H1 (cell line): ENCODE measurements around the gene RCSD1. TPM values are rescaled to one million over a fixed set of nuclear protein-coding genes. Genes with fewer than 3 reads are reported as not detected.

ENCODE experiments used
- CTCF ChIA-PET: fragments of 300-600 bp; sonication (Branson Sonifier 250); formaldehyde crosslinking; loops from one replicate; lab custom pipeline; 2021; ENCODE audit not compliant: partially characterized antibody; lab: Charles Lee
- POLR2A ChIA-PET: fragments of 300-600 bp; sonication (Branson Sonifier 250); formaldehyde crosslinking; loops from one replicate; lab custom pipeline; 2021; ENCODE audit warnings: inconsistent platforms; ENCODE audit not compliant: partially characterized antibody; lab: Charles Lee
- DNase-seq, 2 experiments: peaks; one replicate each; pipeline versions ENCODE4 v3.0.0 to v3.0.0-alpha.2; 2010 to 2022; ENCODE audit warnings: low spot score in 2 of 2, low read depth in 1 of 2, mixed read lengths in 1 of 2
- FAIRE-seq: peaks from 2 replicates; lab custom pipeline; 2011; peaks lifted over from hg19 to GRCh38; lab: Jason Lieb, UNC
- H2AFZ ChIP-seq: 2 replicates; pipeline ENCODE4 v1.8.1; 2012; ENCODE audit warnings: low read length, inconsistent platforms
- H2AK5ac ChIP-seq: 2 replicates; pipeline ENCODE4 v1.6.1; 2013; ENCODE audit warnings: low read depth, low read length
- H2BK120ac ChIP-seq: replicated peaks from 2 replicates; pipeline ENCODE3; 2013; ENCODE audit warnings: low read depth, low read length, inconsistent platforms
- H2BK12ac ChIP-seq: 2 replicates; pipeline ENCODE4 v1.6.1; 2013; ENCODE audit warnings: low read depth, low read length
- H2BK15ac ChIP-seq: 2 replicates; pipeline ENCODE4 v1.6.1; 2013; ENCODE audit warnings: low read length
- H2BK20ac ChIP-seq: 2 replicates; pipeline ENCODE4 v1.6.1; 2013; ENCODE audit warnings: low read length
- H2BK5ac ChIP-seq: 2 replicates; pipeline ENCODE4 v1.6.1; 2013; ENCODE audit warnings: low read depth, low read length
- H3K14ac ChIP-seq: 2 replicates; pipeline ENCODE4 v1.6.1; 2013; ENCODE audit warnings: inconsistent platforms; ENCODE audit not compliant: insufficient read length
- H3K18ac ChIP-seq: 2 replicates; pipeline ENCODE4 v1.6.1; 2013; ENCODE audit warnings: low read length; ENCODE audit errors: extremely low read depth
- H3K23ac ChIP-seq: 2 replicates; pipeline ENCODE4 v1.6.1; 2013; ENCODE audit warnings: inconsistent platforms; ENCODE audit not compliant: insufficient read length
- H3K23me2 ChIP-seq: 2 replicates; pipeline ENCODE4 v1.6.1; 2013; ENCODE audit warnings: low read depth, low read length
- H3K27ac ChIP-seq: 2 replicates; pipeline ENCODE4 v1.6.1; 2011; ENCODE audit warnings: low read depth, low read length, inconsistent platforms
- H3K27me3 ChIP-seq, 4 experiments: replicated peaks in 1 of 4; 1 replicate in 1 of 4; 2 replicates in 3 of 4; pipeline versions ENCODE4 v1.6.1 to v1.8.1; 2011 to 2013; ENCODE audit warnings: low read length in 3 of 4, mild to moderate bottlenecking in 3 of 4, inconsistent platforms in 2 of 4, mixed read lengths in 2 of 4, moderate library complexity in 1 of 4; ENCODE audit not compliant: control insufficient read depth in 3 of 4, insufficient read depth in 3 of 4; ENCODE audit errors: extremely low read depth in 1 of 4
- H3K36me3 ChIP-seq, 4 experiments: 2 replicates each; pipeline versions ENCODE4 v1.6.1 to v1.8.1; 2011 to 2013; ENCODE audit warnings: mild to moderate bottlenecking in 4 of 4, low read length in 3 of 4, moderate library complexity in 2 of 4, control low read depth in 1 of 4, inconsistent platforms in 1 of 4; ENCODE audit not compliant: insufficient read depth in 4 of 4, control insufficient read depth in 2 of 4
- H3K4ac ChIP-seq: replicated peaks from 2 replicates; pipeline ENCODE3; 2013; ENCODE audit warnings: low read length, low read depth, mixed read lengths, inconsistent platforms; ENCODE audit not compliant: insufficient read length
- H3K4me1 ChIP-seq, 4 experiments: replicated peaks in 1 of 4; 1 replicate in 1 of 4; 2 replicates in 3 of 4; pipeline versions ENCODE4 v1.6.1 to v1.8.1; 2011 to 2013; ENCODE audit warnings: low read length in 3 of 4, inconsistent platforms in 2 of 4, mixed read lengths in 1 of 4; ENCODE audit not compliant: insufficient read depth in 4 of 4, control insufficient read depth in 3 of 4
- H3K4me2 ChIP-seq, 2 experiments: 2 replicates each; pipeline versions ENCODE4 v1.6.1 to v1.8.1; 2011 to 2013; ENCODE audit warnings: low read depth in 2 of 2, low read length in 2 of 2, control low read depth in 1 of 2, inconsistent platforms in 1 of 2, mild to moderate bottlenecking in 1 of 2; ENCODE audit not compliant: insufficient read depth in 1 of 2
- H3K4me3 ChIP-seq, 4 experiments: fragments of 200-600, 300-600 bp in 1 of 4; sonication (generic), shearing (Covaris generic), sonication (Bioruptor Twin) in 1 of 4; 2 replicates each; pipeline versions ENCODE4 v1.5.1 to v1.8.1; 2011 to 2016; ENCODE audit warnings: low read length in 4 of 4, low read depth in 3 of 4, control low read depth in 2 of 4, inconsistent platforms in 2 of 4, mild to moderate bottlenecking in 2 of 4, mixed read lengths in 1 of 4, moderate library complexity in 1 of 4; ENCODE audit not compliant: insufficient read depth in 2 of 4; ENCODE audit errors: extremely low read depth in 1 of 4
- H3K56ac ChIP-seq: replicated peaks from 2 replicates; pipeline ENCODE3; 2013; ENCODE audit warnings: low read depth, mild to moderate bottlenecking, mixed read lengths, low read length, inconsistent platforms; ENCODE audit not compliant: insufficient read length
- H3K79me1 ChIP-seq: 2 replicates; pipeline ENCODE4 v1.6.1; 2013; ENCODE audit warnings: low read depth, low read length, control low read depth
- H3K79me2 ChIP-seq, 2 experiments: 2 replicates each; pipeline versions ENCODE4 v1.6.1 to v1.8.1; 2012 to 2013; ENCODE audit warnings: low read length in 2 of 2, mild to moderate bottlenecking in 2 of 2, inconsistent platforms in 1 of 2; ENCODE audit not compliant: insufficient read depth in 2 of 2, control insufficient read depth in 1 of 2
- H3K9ac ChIP-seq, 4 experiments: replicated peaks in 1 of 4; 1 replicate in 1 of 4; 2 replicates in 3 of 4; pipeline versions ENCODE4 v1.6.1 to v1.8.1; 2011 to 2013; ENCODE audit warnings: low read depth in 3 of 4, low read length in 3 of 4, control low read depth in 2 of 4, mild to moderate bottlenecking in 2 of 4, moderate library complexity in 2 of 4, inconsistent platforms in 1 of 4; ENCODE audit errors: extremely low read depth in 1 of 4
- H3K9me3 ChIP-seq, 2 experiments: 2 replicates each; pipeline versions ENCODE4 v1.6.1 to v1.8.1; 2012 to 2013; ENCODE audit warnings: mild to moderate bottlenecking in 2 of 2, moderate library complexity in 2 of 2, control low read depth in 1 of 2, inconsistent platforms in 1 of 2, low read depth in 1 of 2, low read length in 1 of 2, mixed read lengths in 1 of 2; ENCODE audit not compliant: insufficient read depth in 2 of 2
- H4K20me1 ChIP-seq, 2 experiments: replicated peaks in 1 of 2; 2 replicates each; pipeline versions ENCODE3 to v1.8.1; 2011 to 2013; ENCODE audit warnings: inconsistent platforms in 2 of 2, low read length in 2 of 2, mild to moderate bottlenecking in 1 of 2; ENCODE audit not compliant: insufficient read depth in 2 of 2, control insufficient read depth in 1 of 2
- H4K5ac ChIP-seq: 2 replicates; pipeline ENCODE4 v1.6.1; 2013; ENCODE audit warnings: low read length, low read depth, mixed read lengths, inconsistent platforms; ENCODE audit not compliant: insufficient read length
- H4K8ac ChIP-seq: 2 replicates; pipeline ENCODE4 v1.8.0; 2013; ENCODE audit warnings: mild to moderate bottlenecking, moderate library complexity, low read length, inconsistent platforms; ENCODE audit not compliant: insufficient read depth; ENCODE audit errors: extremely low read depth
- H4K91ac ChIP-seq: replicated peaks from 2 replicates; pipeline ENCODE3; 2013; ENCODE audit warnings: low read length, mixed read lengths, inconsistent platforms; ENCODE audit not compliant: insufficient read length
- ATF3 ChIP-seq: IDR thresholded peaks from 2 replicates; pipeline ENCODE4 v1.6.1; 2011; ENCODE audit warnings: low read depth, mild to moderate bottlenecking, low read length; ENCODE audit not compliant: insufficient read depth
- BACH1 ChIP-seq: IDR thresholded peaks from 2 replicates; pipeline ENCODE4 v1.6.1; 2012; ENCODE audit warnings: low read length, improper control_type of control experiment
- BCL11A ChIP-seq, 2 experiments: IDR thresholded peaks; one replicate each; pipeline ENCODE4 v1.6.1; 2011; ENCODE audit warnings: low read depth in 2 of 2, low read length in 2 of 2, mild to moderate bottlenecking in 2 of 2
- CBX5 ChIP-seq: fragments of 300-800, 300-1000 bp; sonication (generic); IDR thresholded peaks from 2 replicates; pipeline ENCODE4 v1.7.1; 2016; ENCODE audit warnings: antibody characterized with exemption, low read length, low read depth
- HDAC2 ChIP-seq, 2 experiments: fragments of 300-600 bp in 1 of 2; sonication (generic) in 1 of 2; IDR thresholded peaks; 2 replicates each; pipeline ENCODE4 v1.6.1; 2011 to 2012; ENCODE audit warnings: low read depth in 2 of 2, low read length in 2 of 2, mild to moderate bottlenecking in 2 of 2, moderate library complexity in 2 of 2, borderline replicate concordance in 1 of 2, inconsistent platforms in 1 of 2
- JUN ChIP-seq: IDR thresholded peaks from 2 replicates; pipeline ENCODE4 v1.6.1; 2011; ENCODE audit warnings: low read depth, mild to moderate bottlenecking, improper control_type of control experiment, low read length
- KDM4A ChIP-seq: IDR thresholded peaks from one replicate; pipeline ENCODE4 v1.7.1; 2012; ENCODE audit warnings: low read depth, mild to moderate bottlenecking, moderate library complexity, low read length, inconsistent platforms; ENCODE audit not compliant: severe bottlenecking
- NRF1 ChIP-seq: IDR thresholded peaks from 2 replicates; pipeline ENCODE4 v1.6.1; 2011; ENCODE audit warnings: mild to moderate bottlenecking, low read depth, low read length, improper control_type of control experiment
- PHF8 ChIP-seq: fragments of 200-600 bp; sonication (generic); conservative IDR thresholded peaks from 2 replicates; pipeline ENCODE4 v1.7.1; 2012; ENCODE audit warnings: low read depth, mild to moderate bottlenecking, inconsistent platforms, low read length, moderate library complexity
- RNF2 ChIP-seq: fragments of 200-900, 300-1000 bp; sonication (generic); IDR thresholded peaks from 2 replicates; pipeline ENCODE4 v1.7.1; 2016; ENCODE audit warnings: borderline replicate concordance, low read depth, mild to moderate bottlenecking, antibody characterized with exemption, low read length; ENCODE audit not compliant: poor library complexity, severe bottlenecking; ENCODE audit errors: missing control alignments
- SP2 ChIP-seq: IDR thresholded peaks from 2 replicates; pipeline ENCODE4 v1.6.1; 2012; ENCODE audit warnings: mild to moderate bottlenecking, low read length, inconsistent platforms
- TAF7 ChIP-seq: optimal IDR thresholded peaks from 2 replicates; pipeline ENCODE3; 2011; ENCODE audit warnings: low read depth, mild to moderate bottlenecking, inconsistent platforms, low read length, moderate library complexity, borderline replicate concordance
- TEAD4 ChIP-seq: IDR thresholded peaks from 2 replicates; pipeline ENCODE4 v1.6.1; 2012; ENCODE audit warnings: low read depth, low read length, inconsistent platforms, mixed read lengths
- ZNF274 ChIP-seq: IDR thresholded peaks from 2 replicates; pipeline ENCODE4 v1.7.0; 2012; ENCODE audit warnings: low read length, borderline replicate concordance; ENCODE audit errors: extremely low read depth
- WGBS, 2 experiments: shearing (Covaris generic) in 1 of 2; methylation state at CpG; one replicate each; pipeline versions ENCODE4 v1.1.6 to v1.1.7; 2013 to 2015; ENCODE audit warnings: low lambda C conversion rate in 2 of 2, mixed read lengths in 2 of 2, inconsistent platforms in 1 of 2, low coverage in 1 of 2, missing lambda C conversion rate in 1 of 2; ENCODE audit not compliant: insufficient replicate concordance in 2 of 2, insufficient coverage in 1 of 2, insufficient read length in 1 of 2; ENCODE audit errors: extremely low coverage in 1 of 2, missing lambda C conversion rate in 1 of 2; 5-methylcytosine and 5-hydroxymethylcytosine counted together
- polyA plus RNA-seq, 7 experiments: library from polyadenylated mRNA; depleted of rRNA in 3 of 7; stranded (reverse) in 5 of 7; unstranded in 2 of 7; fragments of >200 nt in 5 of 7; fragments of 200-250 nt in 2 of 7; gene quantifications; 1 replicate in 5 of 7; 2 replicates in 1 of 7; 4 replicates in 1 of 7; pipeline versions ENCODE4 v1.2.1 to v1.2.3, GENCODE V29; 2011 to 2013; ENCODE audit warnings: missing spikeins in 2 of 7, mixed read lengths in 2 of 7
- total RNA-seq: library from RNA; stranded (reverse); fragmentation: NEBNext Ultra II Directional; extraction: Animal tissue kit (Norgen Biotek cat#: 25700); gene quantifications from 2 replicates; pipeline ENCODE4 v1.2.1, GENCODE V29; 2021

RCSD1 gene
- total and polyA plus RNA-seq, 2 of the 8 experiments (the other 6 are each of a cell fraction or from before 2014, with no cell fraction given): 0.47 to 0.69 TPM

- no peaks in the 10 kb centered on the region for H3K79me1 ChIP-seq
- H3K4me1 ChIP-seq: peaks cover 2 to 12% (median 6%) of the 10 kb centered on the region in 4 experiments
- ChIA-PET POLR2A (no interaction called here), CTCF (no interaction called here)
- no peak for FAIRE-seq
- DNase-seq: no peak
- H3K18ac ChIP-seq: no peak overlapping the region
- H3K27ac ChIP-seq: no peak overlapping the region
- no peaks in the 10 kb centered on the region for H3K9me3 ChIP-seq
- H3K14ac ChIP-seq: no peak overlapping the region
- no peak overlapping the region for H2BK12ac ChIP-seq
- H3K56ac ChIP-seq: no peak overlapping the region
- H4K8ac ChIP-seq: no peak overlapping the region
- H2BK15ac ChIP-seq: no peak overlapping the region
- H3K23ac ChIP-seq: no peak overlapping the region
- no peak overlapping the region for H3K4me2 ChIP-seq
- no peaks in the 10 kb centered on the region; a peak in 1 of 7 replicates for H3K27me3 ChIP-seq
- no peak overlapping the region for H2AFZ ChIP-seq
- 94% methylated on average over 6 of the region's 6 CpGs; no CpG with 5 or more reads in 1 of the 2 experiments for WGBS, 2 experiments
- no peak overlapping the region for H3K9ac ChIP-seq
- H3K4me3 ChIP-seq: no peak overlapping the region
- H3K36me3 ChIP-seq: no peaks in the 10 kb centered on the region
- no peak overlapping the region for H2BK20ac ChIP-seq
- no peaks in the 10 kb centered on the region; the same call in 1 of the 2 replicates for H3K23me2 ChIP-seq
- no peak overlapping the region for H4K91ac ChIP-seq
- H3K79me2 ChIP-seq: no peaks in the 10 kb centered on the region
- H2BK5ac ChIP-seq: no peak overlapping the region
- H2AK5ac ChIP-seq: no peak overlapping the region
- H4K20me1 ChIP-seq: no peaks in the 10 kb centered on the region
- no peak overlapping the region for H2BK120ac ChIP-seq
- no peak overlapping the region for H4K5ac ChIP-seq
- no peak overlapping the region for H3K4ac ChIP-seq
- TF ChIP-seq TAF7 (no peak), SP2 (no peak), NRF1 (no peak), ATF3 (no peak), JUN (no peak), ZNF274 (no peak), BCL11A (IDR thresholded peaks at IDR 0.05; ENCODE audit: low read depth in 2 of 2, low read length in 2 of 2) (no peak), CBX5 (no peak), RNF2 (no peak), KDM4A (no peak), TEAD4 (no peak), HDAC2 (IDR thresholded peaks at IDR 0.05; ENCODE audit: borderline replicate concordance in 1 of 2, low read depth in 2 of 2, low read length in 2 of 2) (no peak), PHF8 (no peak), BACH1 (no peak)
Measured at GRCh38 chr1:167683226-167683625, 53.2 kb downstream of the RCSD1 start.
